ENCODE measurements around the gene SYCP2. TPM values are rescaled to one million over a fixed set of nuclear protein-coding genes. Genes with fewer than 3 reads are reported as not detected.

Gene SYCP2
- total RNA-seq, 1 experiment from 2014 or later: 0.70 TPM

DNA sequence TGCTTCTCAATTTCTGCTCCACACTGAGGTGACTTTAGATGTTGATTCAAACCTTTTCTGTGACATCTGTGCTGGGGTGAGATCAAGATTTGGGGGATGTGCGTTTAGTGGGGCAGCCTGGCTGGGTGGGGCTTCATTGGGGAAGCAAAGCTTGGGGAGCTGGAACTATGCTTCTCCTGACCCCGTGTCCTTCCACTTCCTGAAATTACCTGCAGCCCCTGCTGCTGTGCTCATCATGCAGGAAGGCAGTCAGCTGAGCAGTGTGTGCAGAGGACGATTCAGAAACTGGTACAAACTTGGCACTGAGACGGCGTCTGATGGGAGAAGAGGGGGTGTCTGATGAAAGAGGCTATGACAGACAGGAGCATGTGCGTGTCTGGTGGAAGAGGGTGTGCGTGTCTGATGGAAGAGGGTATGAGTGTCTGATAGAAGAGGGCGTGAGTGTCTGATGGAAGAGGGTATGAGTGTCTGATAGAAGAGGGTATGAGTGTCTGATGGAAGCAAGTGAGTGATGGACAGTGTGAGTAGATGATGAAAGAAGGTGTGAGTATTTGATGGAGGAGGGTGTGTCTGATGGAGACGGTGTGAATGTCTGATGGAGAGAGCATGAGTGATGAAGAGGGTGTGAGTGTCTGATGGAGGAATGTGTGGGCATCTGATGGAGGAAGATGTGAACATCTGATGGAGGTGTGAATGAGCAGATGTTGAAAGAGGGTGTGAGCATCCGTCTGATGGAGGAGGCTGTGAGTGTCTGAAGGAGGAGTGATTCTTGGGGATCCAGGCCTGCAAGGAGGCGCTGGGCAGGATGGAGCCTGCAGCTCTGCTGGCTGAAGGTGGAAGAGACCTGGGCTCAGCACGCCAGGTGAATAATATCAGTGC lies 103.4 kb downstream of the SYCP2 start:
- Histone ChIP-seq H4K5ac (ENCODE audit: insufficient read length, low read depth, low read length) (no peak overlapping the region), H3T11ph (ENCODE audit: low read length) (no peak overlapping the region), H2BK5ac (ENCODE audit: insufficient read length, low read length) (no peak overlapping the region), H4K8ac (replicated peaks; ENCODE audit: insufficient read length, low read depth, low read length) (no peak overlapping the region), H2AK5ac (ENCODE audit: insufficient read length, low read length) (no peak overlapping the region), H3K4me1 (ENCODE audit: insufficient read depth, low read length) (no peaks in the 10 kb centered on the region), H2BK15ac (ENCODE audit: low read depth, low read length) (no peak overlapping the region), H2BK20ac (ENCODE audit: low read depth, low read length, poor library complexity, severe bottlenecking) (no peak overlapping the region), H3K79me1 (ENCODE audit: insufficient read depth, low read depth, low read length, poor library complexity, severe bottlenecking) (no peaks in the 10 kb centered on the region), H4K20me1 (ENCODE audit: control insufficient read depth, insufficient read depth, insufficient read length) (no peaks in the 10 kb centered on the region), H3K23me2 (ENCODE audit: insufficient read length, low read depth, low read length, poor library complexity, severe bottlenecking) (peaks cover 3% of the 10 kb centered on the region), H3K27ac (ENCODE audit: insufficient read length, low read depth, low read length) (no peak overlapping the region), H3K4ac (ENCODE audit: low read depth, low read length) (no peak overlapping the region), H2AFZ (ENCODE audit: low read length) (no peak overlapping the region), H2BK12ac (ENCODE audit: insufficient read length, low read depth, low read length) (no peak overlapping the region), H3K27me3 (ENCODE audit: insufficient read depth, low read length) (no peaks in the 10 kb centered on the region), H3K79me2 (ENCODE audit: insufficient read depth, low read length) (no peaks in the 10 kb centered on the region), H3K9ac (ENCODE audit: extremely low read depth, insufficient read length, low read length) (no peak overlapping the region), H2BK120ac (ENCODE audit: low read depth, low read length, poor library complexity, severe bottlenecking) (no peak overlapping the region), H4K91ac (ENCODE audit: insufficient read length, low read depth, low read length) (no peak overlapping the region), H3K9me3 (ENCODE audit: control insufficient read depth, low read depth, low read length) (no peaks in the 10 kb centered on the region), H3K18ac (ENCODE audit: insufficient read length, low read depth, low read length) (no peak overlapping the region), H3K4me2 (ENCODE audit: insufficient read depth, insufficient read length, low read length) (no peak overlapping the region), H3K14ac (ENCODE audit: insufficient read depth, low read length) (no peak overlapping the region), H3K56ac (ENCODE audit: insufficient read length, low read depth, low read length) (no peak overlapping the region), H3K23ac (ENCODE audit: insufficient read length, low read depth, low read length) (no peak overlapping the region)
- no peaks in the 10 kb centered on the region for H3K36me3 Mint-ChIP-seq (ENCODE audit: insufficient read depth in 1 of 3, low read depth in 3 of 3)
- peaks cover 0 to 19% of the 10 kb centered on the region in 2 experiments; a peak in 2 of 5 replicates for H3K9me3 Mint-ChIP-seq
- no peak for DNase-seq
- no peak overlapping the region for H3K4me3 Mint-ChIP-seq
- peaks cover 4 to 5% of the 10 kb centered on the region in 2 experiments; a peak in 3 of 4 replicates for H3K4me1 Mint-ChIP-seq
- H3K27ac Mint-ChIP-seq: no peak overlapping the region
- peaks cover 12% of the 10 kb centered on the region for H3K27me3 Mint-ChIP-seq (ENCODE audit: low read depth)
- WGBS (ENCODE audit: extremely low coverage, insufficient read length, low lambda C conversion rate): 100% methylated on average over 1 of the region's 12 CpGs
- TF ChIP-seq, protein P1, sequence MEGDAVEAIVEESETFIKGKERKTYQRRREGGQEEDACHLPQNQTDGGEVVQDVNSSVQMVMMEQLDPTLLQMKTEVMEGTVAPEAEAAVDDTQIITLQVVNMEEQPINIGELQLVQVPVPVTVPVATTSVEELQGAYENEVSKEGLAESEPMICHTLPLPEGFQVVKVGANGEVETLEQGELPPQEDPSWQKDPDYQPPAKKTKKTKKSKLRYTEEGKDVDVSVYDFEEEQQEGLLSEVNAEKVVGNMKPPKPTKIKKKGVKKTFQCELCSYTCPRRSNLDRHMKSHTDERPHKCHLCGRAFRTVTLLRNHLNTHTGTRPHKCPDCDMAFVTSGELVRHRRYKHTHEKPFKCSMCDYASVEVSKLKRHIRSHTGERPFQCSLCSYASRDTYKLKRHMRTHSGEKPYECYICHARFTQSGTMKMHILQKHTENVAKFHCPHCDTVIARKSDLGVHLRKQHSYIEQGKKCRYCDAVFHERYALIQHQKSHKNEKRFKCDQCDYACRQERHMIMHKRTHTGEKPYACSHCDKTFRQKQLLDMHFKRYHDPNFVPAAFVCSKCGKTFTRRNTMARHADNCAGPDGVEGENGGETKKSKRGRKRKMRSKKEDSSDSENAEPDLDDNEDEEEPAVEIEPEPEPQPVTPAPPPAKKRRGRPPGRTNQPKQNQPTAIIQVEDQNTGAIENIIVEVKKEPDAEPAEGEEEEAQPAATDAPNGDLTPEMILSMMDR (conservative IDR thresholded peaks at IDR 0.05): no peak

All from H9 (cell line).